Heart left ventricle (tissue), 13 donors: ENCODE measurements around the gene WDR70.

Source experiments
- POLR2A ChIP-seq, 2 donors: fragments of 450-650 bp; IDR thresholded peaks; one replicate each; pipeline ENCODE4 v1.6.1; 2017; ENCODE audit warnings: antibody characterized with exemption in 2 of 2, mild to moderate bottlenecking in 2 of 2, moderate library complexity in 2 of 2
- TF ChIP-seq, protein P1 (sequence below), 12 donors: fragments of 200-600 bp; sonication (generic) in 4 of 12; IDR thresholded peaks; one replicate each; pipeline versions ENCODE4 v1.5.0 to v1.8.0; 2018 to 2022; ENCODE audit warnings: antibody characterized with exemption in 12 of 12, mild to moderate bottlenecking in 5 of 12
- donor health status: ischemic (EF 13 %, LVEDD 7.1; RV severe dilation, severe dysfunction).
- donor health status: DM: no; HTN: yes; CAD: no.
- donor health status: DM: no; HTN: no; CAD: no.
- donor health status: ischemic (EF 25% LVEDD 6.9; RV normal size, moderate dysfunction).
- donor health status: ischemic (EF 25% LVEDD 5.7; RV mildly dilated, moderate dysfunction).
- donor health status: ischemic (EF 35%, LVEDD 5.7; RV mildly dilated, moderate dysfunction).
- donor health status: nonischemic (EF 11% LVEDD 7.7; RV severe dilation, severe dysfunction).
- donor health status: DM: yes; HTN: yes; CAD: no.
- donor health status: PGD.
- donor health status: ischemic (EF 29% LVEDD 5.4; RV normal size, mild dysfunction).
- donor health status: nonischemic (EF 23%, LVEDD 6.1; RV moderate dilation, normal function).

DNA sequence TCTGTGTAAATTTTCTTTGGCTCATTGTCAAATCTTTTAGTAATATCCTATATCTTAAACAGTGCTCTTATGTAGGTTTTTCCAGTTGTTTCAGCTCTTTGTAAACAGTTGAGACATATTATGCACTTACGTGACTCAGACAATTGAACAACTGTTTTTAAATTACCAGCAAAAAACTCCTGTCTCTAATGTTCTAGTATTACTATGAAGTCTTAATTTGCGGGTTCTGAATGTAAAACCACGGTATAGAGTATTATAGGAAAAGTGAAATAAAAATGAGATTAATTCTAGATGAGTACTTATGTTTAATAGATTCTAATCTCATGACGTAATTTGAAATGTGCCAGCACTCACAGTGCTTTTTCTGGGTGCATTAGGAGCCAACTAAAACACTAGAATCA lies 324.7 kb downstream of the WDR70 start:
- TF ChIP-seq, protein P1, sequence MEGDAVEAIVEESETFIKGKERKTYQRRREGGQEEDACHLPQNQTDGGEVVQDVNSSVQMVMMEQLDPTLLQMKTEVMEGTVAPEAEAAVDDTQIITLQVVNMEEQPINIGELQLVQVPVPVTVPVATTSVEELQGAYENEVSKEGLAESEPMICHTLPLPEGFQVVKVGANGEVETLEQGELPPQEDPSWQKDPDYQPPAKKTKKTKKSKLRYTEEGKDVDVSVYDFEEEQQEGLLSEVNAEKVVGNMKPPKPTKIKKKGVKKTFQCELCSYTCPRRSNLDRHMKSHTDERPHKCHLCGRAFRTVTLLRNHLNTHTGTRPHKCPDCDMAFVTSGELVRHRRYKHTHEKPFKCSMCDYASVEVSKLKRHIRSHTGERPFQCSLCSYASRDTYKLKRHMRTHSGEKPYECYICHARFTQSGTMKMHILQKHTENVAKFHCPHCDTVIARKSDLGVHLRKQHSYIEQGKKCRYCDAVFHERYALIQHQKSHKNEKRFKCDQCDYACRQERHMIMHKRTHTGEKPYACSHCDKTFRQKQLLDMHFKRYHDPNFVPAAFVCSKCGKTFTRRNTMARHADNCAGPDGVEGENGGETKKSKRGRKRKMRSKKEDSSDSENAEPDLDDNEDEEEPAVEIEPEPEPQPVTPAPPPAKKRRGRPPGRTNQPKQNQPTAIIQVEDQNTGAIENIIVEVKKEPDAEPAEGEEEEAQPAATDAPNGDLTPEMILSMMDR (IDR thresholded peaks at IDR 0.05), result no peak
- no peak for TF ChIP-seq POLR2A (IDR thresholded peaks at IDR 0.05)
